Testis (tissue), 2 donors: ENCODE data around the gene GNAT1.

Experiments used
- POLR2A ChIP-seq: fragments of 450-650 bp; IDR thresholded peaks from one replicate; pipeline ENCODE4 v1.6.1; 2017; ENCODE audit warnings: antibody characterized with exemption, mild to moderate bottlenecking, moderate library complexity
- TF ChIP-seq, protein P1 (sequence below), 3 experiments: fragments of 450-650 bp in 2 of 3; fragments of 200-600 bp in 1 of 3; sonication (generic) in 1 of 3; IDR thresholded peaks; one replicate each; pipeline ENCODE4 v1.5.1; 2016 to 2019; ENCODE audit warnings: antibody characterized with exemption in 3 of 3, mild to moderate bottlenecking in 2 of 3, moderate library complexity in 1 of 3

GRCh38 chr3:50177346-50177745 lies 14.1 kb upstream of the GNAT1 start:
- TF ChIP-seq, protein P1, sequence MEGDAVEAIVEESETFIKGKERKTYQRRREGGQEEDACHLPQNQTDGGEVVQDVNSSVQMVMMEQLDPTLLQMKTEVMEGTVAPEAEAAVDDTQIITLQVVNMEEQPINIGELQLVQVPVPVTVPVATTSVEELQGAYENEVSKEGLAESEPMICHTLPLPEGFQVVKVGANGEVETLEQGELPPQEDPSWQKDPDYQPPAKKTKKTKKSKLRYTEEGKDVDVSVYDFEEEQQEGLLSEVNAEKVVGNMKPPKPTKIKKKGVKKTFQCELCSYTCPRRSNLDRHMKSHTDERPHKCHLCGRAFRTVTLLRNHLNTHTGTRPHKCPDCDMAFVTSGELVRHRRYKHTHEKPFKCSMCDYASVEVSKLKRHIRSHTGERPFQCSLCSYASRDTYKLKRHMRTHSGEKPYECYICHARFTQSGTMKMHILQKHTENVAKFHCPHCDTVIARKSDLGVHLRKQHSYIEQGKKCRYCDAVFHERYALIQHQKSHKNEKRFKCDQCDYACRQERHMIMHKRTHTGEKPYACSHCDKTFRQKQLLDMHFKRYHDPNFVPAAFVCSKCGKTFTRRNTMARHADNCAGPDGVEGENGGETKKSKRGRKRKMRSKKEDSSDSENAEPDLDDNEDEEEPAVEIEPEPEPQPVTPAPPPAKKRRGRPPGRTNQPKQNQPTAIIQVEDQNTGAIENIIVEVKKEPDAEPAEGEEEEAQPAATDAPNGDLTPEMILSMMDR (IDR thresholded peaks at IDR 0.05), result no peak
- no peak for TF ChIP-seq POLR2A
